Memory B cell (primary cell): Measurements from ENCODE around the gene CXCL11.
"Not testable (repeated sequence)": the region's sequence is repeated elsewhere in the genome, so short reads cannot be mapped to it uniquely, and the experiment has no call there.

Source experiments
- ATAC-seq: fragments of 150-1000 bp; cut with Tn5 transposase; 2 replicates; pipeline ENCODE4 v1.10.0; 2021; ENCODE audit warnings: low read depth, mild to moderate bottlenecking, moderate library complexity
- DNase-seq, 2 donors: peaks; one replicate each; pipeline ENCODE4 v3.0.0; 2022; ENCODE audit warnings: low spot score in 2 of 2
- H3K27ac Mint-ChIP-seq: one replicate; pipeline ENCODE4 v1.8.0; 2022; ENCODE audit warnings: mild to moderate bottlenecking, moderate library complexity, mixed read lengths
- H3K27me3 Mint-ChIP-seq: one replicate; pipeline ENCODE4 v1.8.0; 2022; ENCODE audit warnings: mixed read lengths
- H3K36me3 Mint-ChIP-seq: one replicate; pipeline ENCODE4 v1.8.0; 2022; ENCODE audit warnings: mild to moderate bottlenecking, mixed read lengths
- H3K4me1 Mint-ChIP-seq: one replicate; pipeline ENCODE4 v1.8.0; 2022; ENCODE audit warnings: mixed read lengths
- H3K4me3 Mint-ChIP-seq: one replicate; pipeline ENCODE4 v1.8.0; 2022; ENCODE audit warnings: mild to moderate bottlenecking, moderate library complexity, mixed read lengths
- H3K9me3 Mint-ChIP-seq: one replicate; pipeline ENCODE4 v1.8.0; 2022; ENCODE audit warnings: mixed read lengths

Gene CXCL11

GRCh38 chr4:76001700-76002099 is 34.2 kb downstream of the CXCL11 start:
- Mint-ChIP-seq H3K9me3 (no peaks in the 10 kb centered on the region), H3K4me3 (no peak overlapping the region), H3K27me3 (peaks cover 3% of the 10 kb centered on the region), H3K4me1 (no peaks in the 10 kb centered on the region), H3K27ac (no peak overlapping the region), H3K36me3 (no peaks in the 10 kb centered on the region)
- ATAC-seq (no peak), DNase-seq (no peak)

GRCh38 chr4:76000279-76000678 is 35.6 kb downstream of the CXCL11 start:
- peaks cover 3% of the 10 kb centered on the region for H3K27me3 Mint-ChIP-seq
- H3K4me3 Mint-ChIP-seq = no peak overlapping the region
- no peak overlapping the region for H3K27ac Mint-ChIP-seq
- H3K36me3 Mint-ChIP-seq = no peaks in the 10 kb centered on the region
- ATAC-seq (no peak), DNase-seq (no peak)
- H3K9me3 Mint-ChIP-seq = no peaks in the 10 kb centered on the region
- H3K4me1 Mint-ChIP-seq = no peaks in the 10 kb centered on the region

- not testable (repeated sequence) for H3K36me3 Mint-ChIP-seq, H3K9me3 Mint-ChIP-seq, H3K4me3 Mint-ChIP-seq, H3K27me3 Mint-ChIP-seq, H3K4me1 Mint-ChIP-seq, H3K27ac Mint-ChIP-seq, ATAC-seq, DNase-seq
Observed at GRCh38 chr4:75998525-75999147, 37.2 kb downstream of the CXCL11 start.

GRCh38 chr4:75997946-75998345 is 37.9 kb downstream of the CXCL11 start:
- ATAC-seq (no peak), DNase-seq (no peak)
- H3K9me3 Mint-ChIP-seq = no peaks in the 10 kb centered on the region
- H3K4me1 Mint-ChIP-seq = no peaks in the 10 kb centered on the region
- no peaks in the 10 kb centered on the region for H3K36me3 Mint-ChIP-seq
- no peak overlapping the region for H3K27ac Mint-ChIP-seq
- no peak overlapping the region for H3K4me3 Mint-ChIP-seq
- peaks cover 2% of the 10 kb centered on the region for H3K27me3 Mint-ChIP-seq

- Mint-ChIP-seq H3K27ac (no peak overlapping the region), H3K9me3 (no peaks in the 10 kb centered on the region), H3K36me3 (no peaks in the 10 kb centered on the region), H3K4me3 (no peak overlapping the region), H3K27me3 (peaks cover 2% of the 10 kb centered on the region), H3K4me1 (no peaks in the 10 kb centered on the region)
- ATAC-seq (no peak), DNase-seq (no peak)
Observed at GRCh38 chr4:75997081-75997480, 38.8 kb downstream of the CXCL11 start.

- peaks cover 2% of the 10 kb centered on the region for H3K27me3 Mint-ChIP-seq
- H3K36me3 Mint-ChIP-seq = no peaks in the 10 kb centered on the region
- ATAC-seq (peak; percentile 22), DNase-seq (peak in 1 of 2 donors; percentile 62)
- no peaks in the 10 kb centered on the region for H3K4me1 Mint-ChIP-seq
- H3K27ac Mint-ChIP-seq = no peak overlapping the region
- no peak overlapping the region for H3K4me3 Mint-ChIP-seq
- H3K9me3 Mint-ChIP-seq = no peaks in the 10 kb centered on the region
Observed at GRCh38 chr4:75995727-75996126, 40.1 kb downstream of the CXCL11 start.

- Mint-ChIP-seq H3K4me3 (no peak overlapping the region), H3K27me3 (peaks cover 2% of the 10 kb centered on the region), H3K27ac (no peak overlapping the region), H3K36me3 (peaks cover 6% of the 10 kb centered on the region), H3K9me3 (no peaks in the 10 kb centered on the region), H3K4me1 (peaks cover 19% of the 10 kb centered on the region)
- DNase-seq (no peak), ATAC-seq (no peak)
Observed at GRCh38 chr4:75992462-75992861, 43.4 kb downstream of the CXCL11 start.

GRCh38 chr4:75989846-75990528 is 45.9 kb downstream of the CXCL11 start:
- H3K9me3 Mint-ChIP-seq = no peaks in the 10 kb centered on the region
- peak overlapping the region; percentile 90 for H3K4me3 Mint-ChIP-seq
- H3K4me1 Mint-ChIP-seq = peaks cover 24% of the 10 kb centered on the region
- H3K27ac Mint-ChIP-seq = peak overlapping the region; percentile 83
- ATAC-seq (no peak), DNase-seq (no peak)
- peaks cover 6% of the 10 kb centered on the region for H3K36me3 Mint-ChIP-seq
- H3K27me3 Mint-ChIP-seq = peaks cover 2% of the 10 kb centered on the region

GRCh38 chr4:75985116-75985515 is 50.8 kb downstream of the CXCL11 start:
- Mint-ChIP-seq H3K27ac (no peak overlapping the region), H3K27me3 (no peaks in the 10 kb centered on the region), H3K4me3 (no peak overlapping the region), H3K36me3 (peaks cover 20% of the 10 kb centered on the region), H3K9me3 (no peaks in the 10 kb centered on the region), H3K4me1 (peaks cover 24% of the 10 kb centered on the region)
- DNase-seq (no peak), ATAC-seq (no peak)
